ENCODE measurements around the gene NFATC1. TPM values are rescaled to one million over a fixed set of nuclear protein-coding genes. Genes with fewer than 3 reads are reported as not detected.

NFATC1 gene
- total RNA-seq, 5 donors from 2014 or later (not counting 1 experiment from before 2014, with no cell fraction given) = 58.1 to 108 (median 66.0) TPM

GRCh38 chr18:79455261-79455660, 59.5 kb downstream of the NFATC1 start:
- Histone ChIP-seq H3K36me3 (ENCODE audit: control insufficient read depth in 2 of 2, extremely low read depth in 1 of 2, insufficient read depth in 1 of 2, low read length in 1 of 2) (peaks cover 10 to 63% of the 10 kb centered on the region in 2 donors), H3K9me3 (no peaks in the 10 kb centered on the region), H3K27ac (ENCODE audit: low read length) (no peak overlapping the region), H3K27me3 (replicated peaks in 1 of 2; ENCODE audit: control insufficient read depth in 2 of 2, extremely low read depth in 1 of 2, insufficient read depth in 2 of 2, low read length in 1 of 2) (no peaks in the 10 kb centered on the region), H3K4me1 (ENCODE audit: control insufficient read depth in 1 of 2, extremely low read depth in 1 of 2, insufficient read depth in 2 of 2, low read length in 2 of 2) (peaks cover 0 to 3% of the 10 kb centered on the region in 2 experiments), H3K4me3 (ENCODE audit: control insufficient read depth in 1 of 2, extremely low read depth in 1 of 2, low read length in 1 of 2) (no peak overlapping the region)
- Mint-ChIP-seq H3K4me3 (no peak overlapping the region), H3K27ac (no peak overlapping the region), H3K4me1 (peaks cover 0 to 8% (median 7%) of the 10 kb centered on the region in 3 donors), H3K36me3 (peaks cover 28% of the 10 kb centered on the region), H3K27me3 (no peaks in the 10 kb centered on the region), H3K9me3 (no peaks in the 10 kb centered on the region)
- DNase-seq = no peak
- no peak for ATAC-seq (replicated peaks in 1 of 4)
- POLR2A ChIA-PET = no interaction called here
- 97% methylated on average over 25 of the region's 26 CpGs for WGBS (ENCODE audit: insufficient coverage)
- CTCF ChIA-PET = interaction anchor here in 1 of 2 donors (0.6 kb wide), 1 partner anchor 13 kb away, joined by 4 read pairs; no protein-coding TSS in a partner anchor

- WGBS (ENCODE audit: insufficient coverage) = 96% methylated on average over 30 of the region's 37 CpGs
Observed at GRCh38 chr18:79456105-79456980, 60.6 kb downstream of the NFATC1 start.

GRCh38 chr18:79457239-79457638, 61.5 kb downstream of the NFATC1 start:
- Histone ChIP-seq H3K9me3 (no peaks in the 10 kb centered on the region), H3K4me1 (ENCODE audit: control insufficient read depth in 1 of 2, extremely low read depth in 1 of 2, insufficient read depth in 2 of 2, low read length in 2 of 2) (peaks cover 0 to 3% of the 10 kb centered on the region in 2 experiments), H3K36me3 (ENCODE audit: control insufficient read depth in 2 of 2, extremely low read depth in 1 of 2, insufficient read depth in 1 of 2, low read length in 1 of 2) (peaks cover 20 to 62% of the 10 kb centered on the region in 2 donors), H3K27ac (ENCODE audit: low read length) (no peak overlapping the region), H3K4me3 (ENCODE audit: control insufficient read depth in 1 of 2, extremely low read depth in 1 of 2, low read length in 1 of 2) (no peak overlapping the region), H3K27me3 (replicated peaks in 1 of 2; ENCODE audit: control insufficient read depth in 2 of 2, extremely low read depth in 1 of 2, insufficient read depth in 2 of 2, low read length in 1 of 2) (no peaks in the 10 kb centered on the region)
- DNase-seq (no peak), ATAC-seq (replicated peaks in 1 of 4) (no peak)
- H3K4me3 Mint-ChIP-seq = no peak overlapping the region
- H3K9me3 Mint-ChIP-seq = no peaks in the 10 kb centered on the region
- ChIA-PET POLR2A (no interaction called here), CTCF (no interaction called here)
- no peak overlapping the region for H3K27ac Mint-ChIP-seq
- 94% methylated on average over 12 of the region's 12 CpGs for WGBS (ENCODE audit: insufficient coverage)
- peaks cover 19% of the 10 kb centered on the region for H3K36me3 Mint-ChIP-seq
- peaks cover 0 to 13% (median 7%) of the 10 kb centered on the region in 3 donors for H3K4me1 Mint-ChIP-seq
- H3K27me3 Mint-ChIP-seq = no peaks in the 10 kb centered on the region

More at GRCh38 chr18:79456105-79456980, 60.6 kb downstream of the NFATC1 start:
- H3K27me3 ChIP-seq (replicated peaks in 1 of 2; ENCODE audit: control insufficient read depth in 2 of 2, extremely low read depth in 1 of 2, insufficient read depth in 2 of 2, low read length in 1 of 2) = no peaks in the 10 kb centered on the region
- H3K36me3 Mint-ChIP-seq = peaks cover 20% of the 10 kb centered on the region
- H3K36me3 ChIP-seq (ENCODE audit: control insufficient read depth in 2 of 2, extremely low read depth in 1 of 2, insufficient read depth in 1 of 2, low read length in 1 of 2) = peaks cover 14 to 64% of the 10 kb centered on the region in 2 donors
- H3K4me3 ChIP-seq (ENCODE audit: control insufficient read depth in 1 of 2, extremely low read depth in 1 of 2, low read length in 1 of 2) = no peak overlapping the region
- no peak overlapping the region for H3K27ac ChIP-seq (ENCODE audit: low read length)
- H3K9me3 Mint-ChIP-seq = no peaks in the 10 kb centered on the region
- H3K9me3 ChIP-seq = no peaks in the 10 kb centered on the region
- no peak overlapping the region for H3K4me3 Mint-ChIP-seq
- H3K4me1 Mint-ChIP-seq = peaks cover 0 to 9% (median 7%) of the 10 kb centered on the region in 3 donors
- ATAC-seq (replicated peaks in 1 of 4) (no peak), DNase-seq (no peak)
- no peak overlapping the region for H3K27ac Mint-ChIP-seq
- H3K27me3 Mint-ChIP-seq = no peaks in the 10 kb centered on the region
- ChIA-PET CTCF (no interaction called here), POLR2A (no interaction called here)
- H3K4me1 ChIP-seq (ENCODE audit: control insufficient read depth in 1 of 2, extremely low read depth in 1 of 2, insufficient read depth in 2 of 2, low read length in 2 of 2) = peaks cover 0 to 3% of the 10 kb centered on the region in 2 experiments

GRCh38 chr18:79457652-79458051, 61.9 kb downstream of the NFATC1 start:
- H3K36me3 Mint-ChIP-seq = peaks cover 19% of the 10 kb centered on the region
- no peak overlapping the region for H3K27ac Mint-ChIP-seq
- 93% methylated on average over 17 of the region's 18 CpGs for WGBS (ENCODE audit: insufficient coverage)
- ATAC-seq (replicated peaks in 1 of 4) (no peak), DNase-seq (no peak)
- no peak overlapping the region for H3K27ac ChIP-seq (ENCODE audit: low read length)
- no peak overlapping the region for H3K4me3 Mint-ChIP-seq
- H3K9me3 Mint-ChIP-seq = no peaks in the 10 kb centered on the region
- no peak overlapping the region for H3K4me3 ChIP-seq (ENCODE audit: control insufficient read depth in 1 of 2, extremely low read depth in 1 of 2, low read length in 1 of 2)
- peaks cover 20 to 61% of the 10 kb centered on the region in 2 donors for H3K36me3 ChIP-seq (ENCODE audit: control insufficient read depth in 2 of 2, extremely low read depth in 1 of 2, insufficient read depth in 1 of 2, low read length in 1 of 2)
- no peaks in the 10 kb centered on the region for H3K27me3 ChIP-seq (replicated peaks in 1 of 2; ENCODE audit: control insufficient read depth in 2 of 2, extremely low read depth in 1 of 2, insufficient read depth in 2 of 2, low read length in 1 of 2)
- H3K9me3 ChIP-seq = no peaks in the 10 kb centered on the region
- ChIA-PET POLR2A (no interaction called here), CTCF (no interaction called here)
- no peaks in the 10 kb centered on the region for H3K27me3 Mint-ChIP-seq
- H3K4me1 Mint-ChIP-seq = peaks cover 0 to 13% (median 7%) of the 10 kb centered on the region in 3 donors
- H3K4me1 ChIP-seq (ENCODE audit: control insufficient read depth in 1 of 2, extremely low read depth in 1 of 2, insufficient read depth in 2 of 2, low read length in 2 of 2) = peaks cover 0 to 3% of the 10 kb centered on the region in 2 experiments

GRCh38 chr18:79458131-79458838, 62.6 kb downstream of the NFATC1 start:
- ATAC-seq (replicated peaks in 1 of 4) = no peak
- Mint-ChIP-seq H3K36me3 (peaks cover 19% of the 10 kb centered on the region), H3K9me3 (no peaks in the 10 kb centered on the region), H3K4me3 (no peak overlapping the region), H3K27ac (no peak overlapping the region), H3K4me1 (peaks cover 0 to 13% (median 7%) of the 10 kb centered on the region in 3 donors), H3K27me3 (no peaks in the 10 kb centered on the region)
- DNase-seq = no peak
- POLR2A ChIA-PET = no interaction called here
- Histone ChIP-seq H3K27me3 (replicated peaks in 1 of 2; ENCODE audit: control insufficient read depth in 2 of 2, extremely low read depth in 1 of 2, insufficient read depth in 2 of 2, low read length in 1 of 2) (no peaks in the 10 kb centered on the region), H3K36me3 (ENCODE audit: control insufficient read depth in 2 of 2, extremely low read depth in 1 of 2, insufficient read depth in 1 of 2, low read length in 1 of 2) (peaks cover 20 to 60% of the 10 kb centered on the region in 2 donors), H3K9me3 (no peaks in the 10 kb centered on the region), H3K4me3 (ENCODE audit: control insufficient read depth in 1 of 2, extremely low read depth in 1 of 2, low read length in 1 of 2) (no peak overlapping the region), H3K4me1 (ENCODE audit: control insufficient read depth in 1 of 2, extremely low read depth in 1 of 2, insufficient read depth in 2 of 2, low read length in 2 of 2) (peaks cover 0 to 3% of the 10 kb centered on the region in 2 experiments), H3K27ac (ENCODE audit: low read length) (no peak overlapping the region)
- WGBS (ENCODE audit: insufficient coverage) = 96% methylated on average over 44 of the region's 45 CpGs
- CTCF ChIA-PET = no interaction called here

- Histone ChIP-seq H3K27me3 (replicated peaks in 1 of 2; ENCODE audit: control insufficient read depth in 2 of 2, extremely low read depth in 1 of 2, insufficient read depth in 2 of 2, low read length in 1 of 2) (no peaks in the 10 kb centered on the region), H3K27ac (ENCODE audit: low read length) (no peak overlapping the region), H3K36me3 (ENCODE audit: control insufficient read depth in 2 of 2, extremely low read depth in 1 of 2, insufficient read depth in 1 of 2, low read length in 1 of 2) (peaks cover 17 to 55% of the 10 kb centered on the region in 2 donors), H3K4me3 (ENCODE audit: control insufficient read depth in 1 of 2, extremely low read depth in 1 of 2, low read length in 1 of 2) (no peak overlapping the region), H3K4me1 (ENCODE audit: control insufficient read depth in 1 of 2, extremely low read depth in 1 of 2, insufficient read depth in 2 of 2, low read length in 2 of 2) (peaks cover 0 to under 1% of the 10 kb centered on the region in 2 experiments), H3K9me3 (no peaks in the 10 kb centered on the region)
- H3K27me3 Mint-ChIP-seq = no peaks in the 10 kb centered on the region
- ChIA-PET CTCF (no interaction called here), POLR2A (no interaction called here)
- H3K27ac Mint-ChIP-seq = peak overlapping the region in 1 of 2 donors; percentile 74
- H3K4me1 Mint-ChIP-seq = peaks cover 0 to 13% (median 7%) of the 10 kb centered on the region in 3 donors
- no peak for ATAC-seq (replicated peaks in 1 of 4)
- H3K9me3 Mint-ChIP-seq = no peaks in the 10 kb centered on the region
- H3K36me3 Mint-ChIP-seq = peaks cover 23% of the 10 kb centered on the region
- 93% methylated on average over 28 of the region's 40 CpGs for WGBS (ENCODE audit: insufficient coverage)
- DNase-seq = no peak
- H3K4me3 Mint-ChIP-seq = no peak overlapping the region
Observed at GRCh38 chr18:79458917-79459803, 63.4 kb downstream of the NFATC1 start.
